HG02840 (cell line): ENCODE measurements around the gene RFPL2.
"Not testable (repeated sequence)": the region's sequence is repeated elsewhere in the genome, so short reads cannot be mapped to it uniquely, and the experiment has no call there.

ENCODE experiments used
- ATAC-seq: cut with Tn5 transposase; IDR thresholded peaks from one replicate; pipeline ENCODE4 v1.9.1; 2021; ENCODE audit warnings: mild to moderate bottlenecking, moderate library complexity, moderate number of reproducible peaks; ENCODE audit not compliant: unreplicated experiment, low FRiP score

RFPL2 gene

DNA sequence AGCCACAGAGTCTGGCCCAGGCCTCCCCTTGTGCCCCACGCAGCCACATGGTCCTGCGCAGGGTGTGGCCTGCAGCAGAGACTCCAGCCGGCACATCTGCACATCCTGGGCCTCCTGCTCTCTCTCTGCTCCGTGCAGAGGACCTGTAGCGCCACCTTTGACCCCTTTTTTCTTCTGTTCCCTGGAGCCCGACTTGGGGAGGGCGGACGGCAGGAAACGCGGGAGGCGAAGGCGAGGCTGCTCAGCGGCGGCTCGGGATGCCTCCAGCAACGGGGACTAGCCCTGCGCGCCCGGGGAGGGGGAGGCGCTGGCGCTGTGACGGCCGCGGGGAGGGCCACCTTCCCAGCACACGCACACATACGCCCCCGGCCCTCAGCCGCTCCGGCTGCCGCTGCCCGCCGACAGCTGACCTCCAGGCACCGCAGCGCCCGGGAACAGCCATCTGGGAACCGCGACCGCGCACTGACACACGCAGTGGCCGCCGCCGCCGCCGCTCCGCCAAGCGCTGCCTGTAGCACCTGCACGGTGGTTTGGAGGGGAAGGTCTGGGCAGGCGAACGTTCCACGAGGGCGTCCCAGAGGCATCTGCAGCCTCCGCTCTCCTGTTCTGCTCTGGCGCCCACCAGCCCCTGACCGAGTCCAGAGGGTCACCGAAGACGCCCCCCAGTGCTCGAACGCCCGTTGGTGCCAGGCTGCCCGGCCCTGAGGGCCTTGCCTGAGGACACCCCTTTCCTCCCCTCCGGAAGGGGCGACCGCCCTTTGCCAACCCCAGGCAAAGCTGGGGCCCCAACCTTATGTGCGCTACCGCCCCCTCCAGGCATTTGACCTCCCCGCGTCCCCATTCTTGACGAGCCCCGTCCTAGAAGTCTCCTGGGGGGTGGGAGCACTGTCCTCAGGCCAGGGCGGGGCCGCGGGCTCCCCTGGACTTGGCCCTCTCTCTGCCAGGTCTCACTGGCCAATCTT lies 28.9 kb downstream of the RFPL2 start:
- ATAC-seq: no peak

GRCh38 chr22:32175115-32175514 lies 29.8 kb downstream of the RFPL2 start:
- ATAC-seq: no peak

DNA sequence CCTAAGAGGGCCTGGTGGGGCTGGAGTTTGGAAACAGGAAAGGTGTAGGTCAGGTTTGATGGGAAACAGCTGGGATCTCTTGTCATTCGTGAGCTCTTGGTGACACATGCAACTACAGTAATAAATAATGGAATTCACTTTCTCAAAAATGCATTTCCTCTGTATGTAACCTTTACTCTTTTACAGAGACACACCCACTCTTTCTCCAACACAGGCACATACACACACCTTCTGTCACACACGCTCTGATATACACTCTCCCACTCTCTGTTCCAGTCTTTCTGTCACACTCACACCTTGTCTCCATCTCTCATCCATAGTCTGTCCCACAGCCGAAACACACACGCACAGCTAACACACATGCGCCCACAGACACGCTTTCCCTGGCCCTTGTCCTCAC lies 39.2 kb downstream of the RFPL2 start:
- no peak for ATAC-seq

GRCh38 chr22:32164075-32164860 lies 40.6 kb downstream of the RFPL2 start:
- ATAC-seq: no peak

DNA sequence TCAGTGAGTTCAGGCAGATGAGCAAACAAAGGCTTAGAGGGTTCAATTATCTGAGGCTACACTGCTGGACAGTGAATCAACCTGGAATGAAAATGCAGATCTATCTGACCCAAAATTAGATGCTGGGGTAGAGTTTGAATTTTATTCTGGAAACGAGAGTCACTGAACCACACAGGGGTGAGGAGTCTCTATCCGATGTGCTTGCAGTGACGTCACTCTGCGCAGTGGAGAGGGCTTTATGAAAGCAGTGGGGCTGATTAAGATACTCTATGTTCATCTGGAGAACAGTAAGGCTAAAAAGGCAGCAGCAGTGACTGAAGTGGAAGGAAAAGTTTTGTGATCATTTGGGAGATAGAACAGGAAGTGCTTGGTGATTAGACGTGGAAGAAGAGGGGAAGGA lies 44.5 kb downstream of the RFPL2 start:
- ATAC-seq: not testable (repeated sequence)

GRCh38 chr22:32158712-32159533 lies 46.0 kb downstream of the RFPL2 start, which contains the start of gene C22orf42:
C22orf42 (minus strand) TSS chr22:32159303; CDS start chr22:32159215, 88 bp downstream.
- ATAC-seq: no peak

DNA sequence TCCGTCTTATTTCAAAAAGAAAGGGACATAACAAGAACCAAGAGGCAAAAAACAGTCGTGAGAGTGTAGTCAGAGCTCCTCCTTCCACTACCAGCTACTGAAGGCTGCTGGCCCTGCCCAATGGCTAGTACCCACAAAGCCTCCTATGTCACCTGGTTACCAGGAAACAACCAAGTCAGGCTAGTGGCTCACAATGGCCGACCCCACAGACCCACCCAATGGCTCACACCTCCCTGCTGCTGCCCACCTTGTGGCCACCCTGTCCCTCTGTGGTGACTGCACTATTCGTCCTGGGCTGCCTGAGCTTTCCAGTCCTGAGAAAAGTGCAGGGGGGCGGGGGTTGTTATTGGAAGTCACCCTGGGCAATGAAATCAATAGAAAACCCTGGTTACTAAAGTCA lies 47.2 kb downstream of the RFPL2 start:
- not testable (repeated sequence) for ATAC-seq

DNA sequence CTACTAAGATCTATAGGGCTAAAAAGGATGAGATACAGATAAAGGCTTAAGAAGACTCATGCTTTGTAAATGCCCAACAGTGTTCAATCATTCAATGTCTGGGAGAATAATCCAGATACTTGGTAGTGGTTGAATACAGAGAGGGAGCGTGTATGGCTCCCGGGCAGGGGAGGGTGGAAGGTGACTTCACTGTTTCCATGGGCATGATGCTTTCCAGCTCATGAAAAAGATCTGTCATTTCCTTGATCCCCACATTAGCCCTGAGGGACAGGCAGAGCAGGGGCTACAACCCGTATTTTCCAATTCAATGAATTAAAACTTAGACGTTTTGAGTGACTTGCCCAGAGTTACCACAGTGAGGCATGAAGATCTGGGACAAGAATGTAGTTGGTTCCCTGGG lies 50.1 kb downstream of the RFPL2 start:
- ATAC-seq: not testable (repeated sequence)

DNA sequence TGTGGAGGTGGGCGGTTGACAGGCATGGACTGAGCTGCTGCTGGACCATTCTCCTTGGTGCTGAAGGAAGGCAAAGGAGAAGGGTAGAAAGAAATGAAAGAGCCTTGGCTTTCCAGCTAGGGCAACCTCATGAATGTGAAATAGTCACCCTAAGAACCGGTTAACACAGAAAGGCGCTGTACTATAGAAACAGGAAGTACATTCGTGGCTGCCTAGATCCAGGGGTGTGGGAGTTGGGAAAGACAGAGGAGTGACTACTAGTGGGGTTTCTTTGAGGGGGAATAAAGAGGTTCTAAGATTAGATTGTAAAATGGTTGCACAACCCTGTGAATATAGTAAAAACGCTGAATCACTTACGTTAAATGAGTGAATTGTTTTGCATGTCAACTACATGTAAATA lies 53.2 kb downstream of the RFPL2 start:
- not testable (repeated sequence) for ATAC-seq

DNA sequence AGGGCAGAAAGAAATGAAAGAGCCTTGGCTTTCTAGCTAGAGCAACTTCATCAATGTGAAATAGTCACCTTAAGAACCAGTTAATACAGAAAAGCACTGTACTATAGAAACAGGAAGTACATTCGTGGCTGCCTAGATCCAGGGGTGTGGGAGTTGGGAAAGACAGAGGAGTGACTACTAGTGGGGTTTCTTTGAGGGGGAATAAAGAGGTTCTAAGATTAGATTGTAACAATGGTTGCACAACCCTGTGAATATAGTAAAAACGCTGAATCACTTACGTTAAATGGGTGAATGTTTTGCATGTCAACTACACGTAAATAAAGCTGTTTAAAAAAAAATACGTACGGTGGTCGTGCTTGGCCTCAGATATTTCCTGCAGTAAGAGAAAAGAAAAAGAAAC lies 54.2 kb downstream of the RFPL2 start:
- not testable (repeated sequence) for ATAC-seq

DNA sequence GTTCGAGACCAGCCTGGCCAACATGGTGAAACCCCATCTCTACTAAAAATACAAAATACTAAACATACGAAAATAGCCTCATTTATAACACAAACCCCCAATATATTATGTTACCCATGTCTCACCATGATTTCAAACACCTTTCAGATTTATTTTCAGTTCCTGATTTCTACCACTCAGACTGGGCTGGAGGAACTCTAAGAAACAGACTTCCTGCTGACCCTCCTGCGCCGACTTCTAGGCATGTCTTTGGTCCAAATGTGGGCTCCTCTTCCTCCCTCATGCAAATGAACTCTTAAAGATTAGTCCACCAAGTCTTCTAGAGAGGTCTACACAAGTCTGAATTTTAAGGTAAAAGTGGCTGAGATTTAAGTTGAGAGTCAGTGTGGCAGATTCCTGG lies 56.5 kb downstream of the RFPL2 start:
- ATAC-seq: not testable (repeated sequence)

DNA sequence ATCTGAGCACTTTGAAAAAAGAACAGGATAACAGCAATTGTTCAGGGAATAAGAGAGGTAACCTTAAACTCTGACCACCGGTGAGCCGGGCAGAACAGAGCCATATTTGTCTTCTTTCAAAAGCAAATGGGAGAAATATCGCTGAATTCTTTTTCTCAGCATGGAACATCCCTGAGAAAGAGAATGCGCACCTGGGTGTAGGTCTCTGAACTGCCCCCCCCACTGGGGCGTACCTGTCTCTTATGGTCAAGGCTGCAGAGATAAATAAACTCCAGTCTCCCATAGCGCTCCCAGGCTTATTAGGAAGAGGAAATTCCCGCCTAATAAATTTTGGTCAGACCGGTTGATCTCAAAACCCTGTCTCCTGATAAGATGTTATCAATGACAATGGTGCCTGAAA lies 57.7 kb downstream of the RFPL2 start:
- not testable (repeated sequence) for ATAC-seq

DNA sequence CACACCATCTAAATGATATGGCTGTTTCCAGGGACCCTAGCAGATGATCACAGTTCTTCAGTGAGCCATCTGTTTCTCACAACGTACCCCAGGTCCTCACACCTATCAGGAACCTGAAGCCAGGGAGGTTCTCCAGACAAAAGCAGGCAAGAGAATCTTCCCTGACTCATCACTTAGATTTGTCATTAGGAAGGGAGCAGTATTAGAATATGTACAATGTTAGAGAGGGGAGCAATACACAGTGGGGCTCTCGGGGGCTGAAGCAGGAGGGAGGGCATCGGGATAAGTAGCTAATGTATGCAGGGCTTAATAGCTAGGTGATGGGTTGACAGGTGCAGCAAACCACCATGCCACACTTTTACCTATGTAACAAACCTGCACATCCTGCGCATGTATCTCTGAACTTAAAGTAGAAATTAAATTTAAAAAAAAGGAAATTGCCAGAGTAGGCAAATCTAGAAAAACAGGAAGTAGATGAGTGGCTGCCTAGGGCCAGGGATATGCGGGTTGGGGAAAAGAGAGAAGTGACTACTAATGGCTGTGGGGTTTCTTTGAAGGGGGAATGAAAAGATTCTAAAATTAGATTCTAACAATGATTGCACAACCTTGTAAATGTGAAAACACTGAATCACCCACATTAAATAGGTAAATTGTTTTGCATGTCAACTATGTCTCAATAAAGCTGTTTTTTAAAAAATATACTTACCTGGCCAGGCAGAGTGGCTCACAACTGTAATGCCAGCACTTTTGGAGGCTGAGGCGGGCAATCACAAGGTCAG lies 60.2 kb downstream of the RFPL2 start:
- ATAC-seq: no peak

DNA sequence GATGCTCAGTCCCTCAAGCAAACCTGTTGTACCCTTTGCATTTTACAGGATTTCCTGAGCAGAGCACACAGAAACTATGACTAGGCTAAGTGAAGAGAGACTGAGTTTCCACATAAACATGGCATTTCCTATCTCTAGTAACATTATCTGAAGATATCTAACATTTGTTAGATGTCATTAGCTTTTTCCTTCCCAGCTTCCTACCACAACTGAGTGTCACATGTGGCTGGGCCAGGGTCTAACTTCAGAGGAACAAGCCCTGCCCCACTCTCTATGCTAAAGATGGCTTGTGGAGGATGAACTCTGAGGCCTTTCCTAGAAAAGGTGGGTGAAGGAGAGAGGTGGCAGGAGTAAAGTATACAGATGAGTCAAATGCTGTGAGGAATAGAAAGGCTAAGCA lies 62.3 kb downstream of the RFPL2 start:
- no peak for ATAC-seq

DNA sequence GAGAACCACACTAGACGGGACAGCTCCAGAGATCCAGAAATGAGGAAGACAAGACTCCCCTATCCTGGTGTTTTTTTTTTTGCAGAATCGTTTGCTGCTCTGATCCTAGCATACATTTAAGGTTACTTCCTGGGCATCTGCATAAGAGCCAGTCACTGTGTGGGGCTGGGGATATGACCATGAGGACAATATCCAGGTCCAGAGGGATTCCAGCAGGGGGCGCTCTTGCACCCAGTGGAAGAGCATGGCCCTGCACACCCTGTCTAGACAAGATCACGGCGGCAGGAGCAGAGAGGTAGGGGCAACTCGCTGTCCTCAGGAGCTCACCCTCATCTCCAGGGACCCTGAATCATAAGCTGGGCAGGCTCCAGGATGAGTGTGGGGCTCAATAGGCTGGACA lies 64.2 kb downstream of the RFPL2 start:
- ATAC-seq: not testable (repeated sequence)
